Keratinocyte (primary cell): ENCODE data around the gene GGACT. TPM values are rescaled to one million over a fixed set of nuclear protein-coding genes. Genes with fewer than 3 reads are reported as not detected.

Source experiments
- DNase-seq: peaks from one replicate; pipeline ENCODE4 v3.0.0-alpha.2; 2011; ENCODE audit warnings: low read depth, missing footprints, low spot score
- FAIRE-seq: peaks from 2 replicates; lab custom pipeline; 2011; peaks lifted over from hg19 to GRCh38; lab: Jason Lieb, UNC
- H2AFZ ChIP-seq: 2 replicates; pipeline ENCODE4 v1.6.0; 2012; ENCODE audit warnings: low read length, control low read depth, inconsistent platforms; ENCODE audit not compliant: control insufficient read depth
- H3K27ac ChIP-seq: 2 replicates; pipeline ENCODE4 v1.5.1; 2011; ENCODE audit warnings: low read length; ENCODE audit not compliant: control insufficient read depth, insufficient read depth
- H3K27me3 ChIP-seq: 3 replicates; pipeline ENCODE4 v1.6.0; 2011; ENCODE audit warnings: low read length; ENCODE audit not compliant: control insufficient read depth, insufficient read depth; ENCODE audit errors: extremely low read depth
- H3K36me3 ChIP-seq, 2 experiments: 2 replicates in 1 of 2; 3 replicates in 1 of 2; pipeline ENCODE4 v1.5.1; 2011; ENCODE audit warnings: low read length in 2 of 2, mild to moderate bottlenecking in 1 of 2; ENCODE audit not compliant: control insufficient read depth in 2 of 2, insufficient read depth in 2 of 2; ENCODE audit errors: extremely low read depth in 1 of 2
- H3K4me1 ChIP-seq: 3 replicates; pipeline ENCODE4 v1.5.1; 2011; ENCODE audit warnings: low read length; ENCODE audit not compliant: control insufficient read depth, insufficient read depth; ENCODE audit errors: extremely low read depth
- H3K4me2 ChIP-seq: 3 replicates; pipeline ENCODE4 v1.6.0; 2011; ENCODE audit warnings: low read depth, low read length; ENCODE audit not compliant: control insufficient read depth, insufficient read depth; ENCODE audit errors: extremely low read depth
- H3K4me3 ChIP-seq, 3 experiments: fragments of 200-600 bp in 1 of 3; sonication (generic) in 1 of 3; 2 replicates in 2 of 3; 3 replicates in 1 of 3; pipeline ENCODE4 v1.5.1; 2011 to 2016; ENCODE audit warnings: low read length in 3 of 3, mild to moderate bottlenecking in 3 of 3, control low read depth in 2 of 3, inconsistent platforms in 1 of 3, low read depth in 1 of 3, mixed read lengths in 1 of 3, mixed run types in 1 of 3, moderate library complexity in 1 of 3; ENCODE audit not compliant: control insufficient read depth in 2 of 3, insufficient read depth in 2 of 3; ENCODE audit errors: extremely low read depth in 1 of 3
- H3K79me2 ChIP-seq: 2 replicates; pipeline ENCODE4 v1.6.0; 2012; ENCODE audit warnings: low read length; ENCODE audit not compliant: control insufficient read depth, insufficient read depth
- H3K9ac ChIP-seq: 3 replicates; pipeline ENCODE4 v1.6.0; 2011; ENCODE audit warnings: low read length; ENCODE audit not compliant: control insufficient read depth, insufficient read depth; ENCODE audit errors: extremely low read depth
- H3K9me1 ChIP-seq: 3 replicates; pipeline ENCODE4 v1.6.0; 2011; ENCODE audit warnings: low read length; ENCODE audit not compliant: control insufficient read depth, insufficient read depth; ENCODE audit errors: extremely low read depth
- H3K9me3 ChIP-seq: 2 replicates; pipeline ENCODE4 v1.5.1; 2012; ENCODE audit warnings: low read depth, low read length; ENCODE audit not compliant: control insufficient read depth
- H4K20me1 ChIP-seq: 3 replicates; pipeline ENCODE4 v1.6.0; 2011; ENCODE audit warnings: low read length; ENCODE audit not compliant: control insufficient read depth, insufficient read depth; ENCODE audit errors: extremely low read depth
- EZH2 ChIP-seq: IDR thresholded peaks from one replicate; pipeline ENCODE4 v1.6.1; 2012; ENCODE audit warnings: inconsistent platforms, mild to moderate bottlenecking, low read length, moderate library complexity
- dilution Hi-C: fragments of 300-500 bp; cut with MboI; formaldehyde crosslinking; loops from one replicate; pipeline ENCODE4 v1.7.0; 2020; ENCODE audit warnings: low sequenced_read_pairs; ENCODE audit not compliant: extremely low pct_ligation_motif_present
- polyA plus RNA-seq, 5 experiments: library from polyadenylated mRNA; depleted of rRNA in 3 of 5; stranded (reverse) in 3 of 5; stranded (forward) in 1 of 5; unstranded in 1 of 5; fragments of >200 nt; gene quantifications; 1 replicate in 1 of 5; 2 replicates in 3 of 5; 3 replicates in 1 of 5; pipeline versions ENCODE4 v1.2.1 to v1.2.3, GENCODE V29; 2011 to 2012; ENCODE audit warnings: missing spikeins in 2 of 5, low read depth in 1 of 5, low replicate concordance in 1 of 5
- TF ChIP-seq, protein P1 (sequence below), 3 experiments: IDR thresholded peaks in 1 of 3; conservative IDR thresholded peaks in 1 of 3; optimal IDR thresholded peaks in 1 of 3; 2 replicates in 2 of 3; 3 replicates in 1 of 3; pipeline versions ENCODE3 to v1.5.1; 2011; ENCODE audit warnings: low read length in 3 of 3, mild to moderate bottlenecking in 3 of 3, moderate library complexity in 2 of 3, control low read depth in 1 of 3, inconsistent platforms in 1 of 3; ENCODE audit not compliant: insufficient read depth in 2 of 3; ENCODE audit errors: extremely low read depth in 1 of 3

GGACT gene
- polyA plus RNA-seq, 1 donor (not counting 4 experiments of a cell fraction or from before 2014, with no cell fraction given): 8.2 TPM

DNA sequence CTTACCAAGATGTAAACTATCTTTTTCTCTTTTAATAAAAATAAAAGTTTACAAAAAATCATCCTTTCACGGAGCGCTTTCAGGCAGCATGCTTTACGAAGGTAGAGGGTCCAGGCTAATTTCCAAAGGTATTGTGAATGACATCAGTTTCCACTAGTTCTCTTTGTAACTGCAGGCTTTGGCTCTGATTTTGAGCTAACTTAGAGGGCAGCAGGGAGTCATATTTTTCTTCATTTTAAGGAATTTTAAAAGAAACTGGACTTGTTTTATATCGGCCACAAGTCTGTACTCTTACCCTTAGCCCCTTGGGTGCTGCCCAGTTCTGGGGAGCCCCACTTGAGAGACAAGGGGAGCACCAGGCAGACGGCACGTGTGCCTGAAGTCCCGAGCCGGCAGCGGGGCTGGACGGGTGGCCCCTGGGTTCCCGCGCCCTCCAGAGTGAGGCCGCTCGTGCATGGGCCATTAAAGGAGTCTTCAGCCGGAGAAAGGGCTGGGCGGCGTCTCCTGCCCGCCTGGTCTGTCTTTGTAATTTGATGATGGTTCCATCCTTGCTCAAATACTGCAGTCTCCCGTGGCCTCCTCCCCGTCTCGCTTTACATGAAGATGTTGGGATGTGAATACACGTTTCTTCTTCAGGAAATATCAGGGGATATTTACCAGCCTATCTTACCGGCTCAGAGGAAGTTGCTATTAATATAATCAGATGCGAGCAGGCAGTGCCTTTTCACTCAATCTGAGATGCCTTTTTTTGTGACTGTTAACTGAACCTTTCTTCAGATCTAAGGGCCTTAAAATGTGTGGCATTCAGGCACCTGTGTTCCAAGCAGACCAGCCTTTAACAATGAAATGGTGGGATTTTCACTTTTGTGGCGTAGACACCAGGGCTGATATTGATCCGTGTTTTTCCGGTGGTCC lies 67.4 kb downstream of the GGACT start:
- Histone ChIP-seq H3K4me3 (no peak overlapping the region), H3K27ac (no peak overlapping the region), H3K79me2 (no peaks in the 10 kb centered on the region), H3K9me1 (no peaks in the 10 kb centered on the region), H3K4me2 (no peak overlapping the region), H3K4me1 (no peaks in the 10 kb centered on the region), H3K9ac (no peak overlapping the region), H4K20me1 (no peaks in the 10 kb centered on the region), H3K9me3 (no peaks in the 10 kb centered on the region), H3K27me3 (no peaks in the 10 kb centered on the region), H3K36me3 (peaks cover 0 to 3% of the 10 kb centered on the region in 2 experiments), H2AFZ (no peak overlapping the region)
- TF ChIP-seq, protein P1, sequence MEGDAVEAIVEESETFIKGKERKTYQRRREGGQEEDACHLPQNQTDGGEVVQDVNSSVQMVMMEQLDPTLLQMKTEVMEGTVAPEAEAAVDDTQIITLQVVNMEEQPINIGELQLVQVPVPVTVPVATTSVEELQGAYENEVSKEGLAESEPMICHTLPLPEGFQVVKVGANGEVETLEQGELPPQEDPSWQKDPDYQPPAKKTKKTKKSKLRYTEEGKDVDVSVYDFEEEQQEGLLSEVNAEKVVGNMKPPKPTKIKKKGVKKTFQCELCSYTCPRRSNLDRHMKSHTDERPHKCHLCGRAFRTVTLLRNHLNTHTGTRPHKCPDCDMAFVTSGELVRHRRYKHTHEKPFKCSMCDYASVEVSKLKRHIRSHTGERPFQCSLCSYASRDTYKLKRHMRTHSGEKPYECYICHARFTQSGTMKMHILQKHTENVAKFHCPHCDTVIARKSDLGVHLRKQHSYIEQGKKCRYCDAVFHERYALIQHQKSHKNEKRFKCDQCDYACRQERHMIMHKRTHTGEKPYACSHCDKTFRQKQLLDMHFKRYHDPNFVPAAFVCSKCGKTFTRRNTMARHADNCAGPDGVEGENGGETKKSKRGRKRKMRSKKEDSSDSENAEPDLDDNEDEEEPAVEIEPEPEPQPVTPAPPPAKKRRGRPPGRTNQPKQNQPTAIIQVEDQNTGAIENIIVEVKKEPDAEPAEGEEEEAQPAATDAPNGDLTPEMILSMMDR (optimal IDR thresholded peaks at IDR 0.05 in 1 of 3, IDR thresholded peaks at IDR 0.05 in 1 of 3, conservative IDR thresholded peaks at IDR 0.05 in 1 of 3; ENCODE audit: extremely low read depth in 1 of 3, insufficient read depth in 2 of 3, low read length in 3 of 3): no peak
- TF ChIP-seq EZH2: no peak
- dilution Hi-C loops: no loop called here
- DNase-seq (no peak), FAIRE-seq (no peak)

GRCh38 chr13:100519626-100520025 lies 69.0 kb downstream of the GGACT start:
- dilution Hi-C loops: no loop called here
- no peak overlapping the region for H3K27ac ChIP-seq
- H2AFZ ChIP-seq: no peak overlapping the region
- H3K4me2 ChIP-seq: no peak overlapping the region
- peaks cover 0 to 3% of the 10 kb centered on the region in 2 experiments for H3K36me3 ChIP-seq
- TF ChIP-seq, protein P1 (optimal IDR thresholded peaks at IDR 0.05 in 1 of 3, IDR thresholded peaks at IDR 0.05 in 1 of 3, conservative IDR thresholded peaks at IDR 0.05 in 1 of 3; ENCODE audit: extremely low read depth in 1 of 3, insufficient read depth in 2 of 3, low read length in 3 of 3): no peak
- no peak for TF ChIP-seq EZH2
- no peak overlapping the region for H3K9ac ChIP-seq
- H4K20me1 ChIP-seq: no peaks in the 10 kb centered on the region
- H3K79me2 ChIP-seq: no peaks in the 10 kb centered on the region
- H3K9me3 ChIP-seq: no peaks in the 10 kb centered on the region
- no peaks in the 10 kb centered on the region for H3K27me3 ChIP-seq
- no peaks in the 10 kb centered on the region for H3K4me1 ChIP-seq
- no peak for FAIRE-seq
- H3K4me3 ChIP-seq: no peak overlapping the region
- H3K9me1 ChIP-seq: no peaks in the 10 kb centered on the region
- DNase-seq: no peak
